ENCODE data around the gene HEPACAM.

- TF ChIP-seq CTCF (IDR thresholded peaks at IDR 0.05) (no peak), POLR2AphosphoS5 (IDR thresholded peaks at IDR 0.05) (no peak), POLR2A (IDR thresholded peaks at IDR 0.05; ENCODE audit: low read depth) (no peak), EP300 (IDR thresholded peaks at IDR 0.05) (no peak)
These were observed 41.0 kb downstream of the HEPACAM start for GRCh38 chr11:124894606-124895430.
